ENCODE results near the gene WSB2.

WSB2 gene

DNA sequence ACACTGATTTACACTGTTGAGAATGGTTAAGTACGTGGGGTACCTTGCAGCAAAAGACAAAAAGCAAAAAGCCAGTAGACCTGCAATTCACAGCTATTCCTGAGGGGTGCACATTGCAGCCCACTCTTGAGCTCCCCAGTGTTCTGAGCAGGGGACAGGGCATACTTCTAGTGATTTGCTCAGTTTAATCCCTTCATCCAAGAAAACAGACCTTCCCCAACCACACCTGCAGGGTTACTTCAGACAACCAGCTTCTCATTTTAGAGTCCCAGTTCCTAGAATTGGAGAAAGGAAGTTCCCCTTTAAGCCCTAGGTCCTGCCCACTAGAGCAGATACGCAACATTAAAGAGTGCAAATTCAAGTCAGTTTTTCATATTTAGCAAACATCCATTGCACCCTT lies 3.6 kb upstream of the WSB2 start (continued):
- TF ChIP-seq, protein P1, sequence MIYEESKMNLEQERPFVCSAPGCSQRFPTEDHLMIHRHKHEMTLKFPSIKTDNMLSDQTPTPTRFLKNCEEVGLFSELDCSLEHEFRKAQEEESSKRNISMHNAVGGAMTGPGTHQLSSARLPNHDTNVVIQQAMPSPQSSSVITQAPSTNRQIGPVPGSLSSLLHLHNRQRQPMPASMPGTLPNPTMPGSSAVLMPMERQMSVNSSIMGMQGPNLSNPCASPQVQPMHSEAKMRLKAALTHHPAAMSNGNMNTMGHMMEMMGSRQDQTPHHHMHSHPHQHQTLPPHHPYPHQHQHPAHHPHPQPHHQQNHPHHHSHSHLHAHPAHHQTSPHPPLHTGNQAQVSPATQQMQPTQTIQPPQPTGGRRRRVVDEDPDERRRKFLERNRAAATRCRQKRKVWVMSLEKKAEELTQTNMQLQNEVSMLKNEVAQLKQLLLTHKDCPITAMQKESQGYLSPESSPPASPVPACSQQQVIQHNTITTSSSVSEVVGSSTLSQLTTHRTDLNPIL (CRISPR knock-in tag; IDR thresholded peaks at IDR 0.05; ENCODE audit: low read depth), result no peak

DNA sequence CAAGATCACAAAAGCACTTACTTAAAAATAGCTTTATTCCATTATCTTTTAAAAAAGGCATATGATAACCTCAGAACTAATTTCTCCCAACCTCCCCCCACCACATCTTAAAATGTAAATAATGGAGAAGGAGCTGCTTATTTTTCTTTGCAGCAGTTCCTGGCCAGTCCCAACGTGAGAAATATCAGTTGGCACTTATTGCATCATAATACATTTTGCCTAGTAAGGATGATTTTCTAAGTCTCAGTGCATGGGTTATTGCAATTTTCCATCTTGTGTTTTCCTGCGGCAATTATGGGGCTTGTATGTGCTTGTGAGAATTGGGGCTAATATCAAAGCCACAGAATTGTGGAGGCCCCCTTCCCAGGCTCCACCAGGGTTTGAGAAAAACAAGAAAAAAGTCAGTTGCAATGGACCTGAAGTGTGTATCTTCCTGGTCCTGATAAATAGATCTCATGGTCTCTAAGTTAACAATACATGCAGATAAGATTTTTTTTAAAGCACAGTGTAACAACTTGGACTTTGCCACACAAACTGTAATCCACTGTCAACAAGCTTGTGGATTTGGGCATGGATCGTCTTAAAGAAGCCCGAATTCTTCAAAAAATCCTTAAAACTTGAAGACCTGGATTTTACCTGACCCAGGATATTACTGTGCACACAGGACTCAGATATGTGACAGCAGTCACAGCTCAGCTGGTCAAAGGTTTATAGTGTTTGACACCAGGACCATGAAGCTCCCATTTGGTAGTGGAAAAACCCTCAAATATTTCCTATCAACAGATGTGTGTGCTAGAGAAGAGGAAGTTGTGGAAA lies 2.8 kb upstream of the WSB2 start:
- ATAC-seq, result no peak
- TF ChIP-seq BACH2 (CRISPR knock-in tag; IDR thresholded peaks at IDR 0.05; ENCODE audit: borderline replicate concordance) (no peak), CSDC2 (CRISPR knock-in tag; IDR thresholded peaks at IDR 0.05) (no peak), TSHZ2 (CRISPR knock-in tag; IDR thresholded peaks at IDR 0.05) (no peak), ZFP3 (CRISPR knock-in tag; IDR thresholded peaks at IDR 0.05) (no peak), ESRRG (CRISPR knock-in tag; IDR thresholded peaks at IDR 0.05) (no peak), ZNF70 (CRISPR knock-in tag; IDR thresholded peaks at IDR 0.05) (no peak)
- TF ChIP-seq, protein P2, sequence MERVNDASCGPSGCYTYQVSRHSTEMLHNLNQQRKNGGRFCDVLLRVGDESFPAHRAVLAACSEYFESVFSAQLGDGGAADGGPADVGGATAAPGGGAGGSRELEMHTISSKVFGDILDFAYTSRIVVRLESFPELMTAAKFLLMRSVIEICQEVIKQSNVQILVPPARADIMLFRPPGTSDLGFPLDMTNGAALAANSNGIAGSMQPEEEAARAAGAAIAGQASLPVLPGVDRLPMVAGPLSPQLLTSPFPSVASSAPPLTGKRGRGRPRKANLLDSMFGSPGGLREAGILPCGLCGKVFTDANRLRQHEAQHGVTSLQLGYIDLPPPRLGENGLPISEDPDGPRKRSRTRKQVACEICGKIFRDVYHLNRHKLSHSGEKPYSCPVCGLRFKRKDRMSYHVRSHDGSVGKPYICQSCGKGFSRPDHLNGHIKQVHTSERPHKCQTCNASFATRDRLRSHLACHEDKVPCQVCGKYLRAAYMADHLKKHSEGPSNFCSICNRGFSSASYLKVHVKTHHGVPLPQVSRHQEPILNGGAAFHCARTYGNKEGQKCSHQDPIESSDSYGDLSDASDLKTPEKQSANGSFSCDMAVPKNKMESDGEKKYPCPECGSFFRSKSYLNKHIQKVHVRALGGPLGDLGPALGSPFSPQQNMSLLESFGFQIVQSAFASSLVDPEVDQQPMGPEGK (CRISPR knock-in tag; IDR thresholded peaks at IDR 0.05; ENCODE audit: borderline replicate concordance), result no peak

GRCh38 chr12:118061873-118062843 lies 1.2 kb upstream of the WSB2 start:
- ATAC-seq, result peak; percentile 78
- TF ChIP-seq ZNF70 (CRISPR knock-in tag; IDR thresholded peaks at IDR 0.05), result no peak
- TF ChIP-seq ESRRG (CRISPR knock-in tag; IDR thresholded peaks at IDR 0.05), result no peak
- TF ChIP-seq GLIS3 (CRISPR knock-in tag; IDR thresholded peaks at IDR 0.05), result no peak
- TF ChIP-seq TOX (CRISPR knock-in tag; IDR thresholded peaks at IDR 0.05; ENCODE audit: borderline replicate concordance), result no peak
- no peak for TF ChIP-seq ARNTL (CRISPR knock-in tag; IDR thresholded peaks at IDR 0.05; ENCODE audit: borderline replicate concordance, low read depth)
- TF ChIP-seq CSDC2 (CRISPR knock-in tag; IDR thresholded peaks at IDR 0.05), result no peak
- TF ChIP-seq, protein P1 (CRISPR knock-in tag; IDR thresholded peaks at IDR 0.05; ENCODE audit: low read depth), result no peak

DNA sequence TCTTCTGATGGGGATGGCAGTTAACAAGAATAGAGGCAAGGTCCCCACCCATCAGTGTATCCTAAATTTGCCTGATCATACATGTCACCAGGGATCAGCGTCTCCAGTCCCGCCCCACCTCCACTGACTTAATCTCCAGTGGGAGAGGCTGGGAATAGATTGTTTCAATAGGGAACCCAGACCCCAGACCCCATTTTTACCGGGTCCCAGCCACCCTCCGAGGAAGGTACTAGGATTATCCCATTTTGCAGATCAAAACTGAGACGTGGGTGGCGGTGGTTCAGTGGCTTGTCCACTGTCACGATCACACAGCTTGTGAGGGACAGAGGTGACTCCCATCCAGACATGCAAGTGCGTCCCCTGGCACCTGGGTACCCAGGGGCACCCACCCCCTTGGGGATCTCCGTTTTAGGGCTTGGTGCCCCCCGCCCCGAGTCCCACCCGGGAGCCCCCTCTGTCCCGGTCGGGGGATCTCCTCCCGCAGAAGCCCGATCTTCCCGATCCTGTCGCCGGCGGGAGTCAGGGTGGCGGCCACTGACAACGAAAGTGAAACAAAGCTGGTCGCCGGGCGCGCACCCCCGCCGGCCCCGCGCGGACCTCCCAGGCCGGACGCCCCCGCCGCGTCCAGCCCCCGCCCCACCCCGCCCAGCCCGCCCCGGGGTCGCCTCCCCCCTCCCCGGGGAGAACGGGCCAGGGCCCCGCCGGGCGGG lies 523 bp downstream of the WSB2 start:
- ATAC-seq, result peak; percentile 8; the same call in 1 of the 3 replicates
- TF ChIP-seq, protein P2 (CRISPR knock-in tag; IDR thresholded peaks at IDR 0.05; ENCODE audit: borderline replicate concordance), result no peak
- TF ChIP-seq ZC3H10 (CRISPR knock-in tag; IDR thresholded peaks at IDR 0.05) (no peak), ZNF70 (CRISPR knock-in tag; IDR thresholded peaks at IDR 0.05) (no peak), TOX (CRISPR knock-in tag; IDR thresholded peaks at IDR 0.05; ENCODE audit: borderline replicate concordance) (no peak), ZNF565 (CRISPR knock-in tag; conservative IDR thresholded peaks at IDR 0.05; ENCODE audit: low read depth) (no peak), ISL1 (CRISPR knock-in tag; IDR thresholded peaks at IDR 0.05) (no peak), ZFP30 (CRISPR knock-in tag; IDR thresholded peaks at IDR 0.05) (no peak), SNAI2 (CRISPR knock-in tag; IDR thresholded peaks at IDR 0.05) (no peak), OSR1 (CRISPR knock-in tag; IDR thresholded peaks at IDR 0.05) (no peak), ZNF8 (CRISPR knock-in tag; IDR thresholded peaks at IDR 0.05) (no peak), ZFP3 (CRISPR knock-in tag; IDR thresholded peaks at IDR 0.05) (no peak), ARNTL (CRISPR knock-in tag; IDR thresholded peaks at IDR 0.05; ENCODE audit: borderline replicate concordance, low read depth) (no peak)
- TF ChIP-seq, protein P3, sequence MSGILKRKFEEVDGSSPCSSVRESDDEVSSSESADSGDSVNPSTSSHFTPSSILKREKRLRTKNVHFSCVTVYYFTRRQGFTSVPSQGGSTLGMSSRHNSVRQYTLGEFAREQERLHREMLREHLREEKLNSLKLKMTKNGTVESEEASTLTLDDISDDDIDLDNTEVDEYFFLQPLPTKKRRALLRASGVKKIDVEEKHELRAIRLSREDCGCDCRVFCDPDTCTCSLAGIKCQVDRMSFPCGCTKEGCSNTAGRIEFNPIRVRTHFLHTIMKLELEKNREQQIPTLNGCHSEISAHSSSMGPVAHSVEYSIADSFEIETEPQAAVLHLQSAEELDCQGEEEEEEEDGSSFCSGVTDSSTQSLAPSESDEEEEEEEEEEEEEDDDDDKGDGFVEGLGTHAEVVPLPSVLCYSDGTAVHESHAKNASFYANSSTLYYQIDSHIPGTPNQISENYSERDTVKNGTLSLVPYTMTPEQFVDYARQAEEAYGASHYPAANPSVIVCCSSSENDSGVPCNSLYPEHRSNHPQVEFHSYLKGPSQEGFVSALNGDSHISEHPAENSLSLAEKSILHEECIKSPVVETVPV (CRISPR knock-in tag; IDR thresholded peaks at IDR 0.05), result no peak
